ENCODE results near the gene RTN4IP1. TPM values are rescaled to one million over a fixed set of nuclear protein-coding genes. Genes with fewer than 3 reads are reported as not detected.

The RTN4IP1 gene
- total and polyA plus RNA-seq, 2 of the 13 experiments (the other 11 are each of a cell fraction or from before 2014, with no cell fraction given), result 5.5 to 17.2 TPM

DNA sequence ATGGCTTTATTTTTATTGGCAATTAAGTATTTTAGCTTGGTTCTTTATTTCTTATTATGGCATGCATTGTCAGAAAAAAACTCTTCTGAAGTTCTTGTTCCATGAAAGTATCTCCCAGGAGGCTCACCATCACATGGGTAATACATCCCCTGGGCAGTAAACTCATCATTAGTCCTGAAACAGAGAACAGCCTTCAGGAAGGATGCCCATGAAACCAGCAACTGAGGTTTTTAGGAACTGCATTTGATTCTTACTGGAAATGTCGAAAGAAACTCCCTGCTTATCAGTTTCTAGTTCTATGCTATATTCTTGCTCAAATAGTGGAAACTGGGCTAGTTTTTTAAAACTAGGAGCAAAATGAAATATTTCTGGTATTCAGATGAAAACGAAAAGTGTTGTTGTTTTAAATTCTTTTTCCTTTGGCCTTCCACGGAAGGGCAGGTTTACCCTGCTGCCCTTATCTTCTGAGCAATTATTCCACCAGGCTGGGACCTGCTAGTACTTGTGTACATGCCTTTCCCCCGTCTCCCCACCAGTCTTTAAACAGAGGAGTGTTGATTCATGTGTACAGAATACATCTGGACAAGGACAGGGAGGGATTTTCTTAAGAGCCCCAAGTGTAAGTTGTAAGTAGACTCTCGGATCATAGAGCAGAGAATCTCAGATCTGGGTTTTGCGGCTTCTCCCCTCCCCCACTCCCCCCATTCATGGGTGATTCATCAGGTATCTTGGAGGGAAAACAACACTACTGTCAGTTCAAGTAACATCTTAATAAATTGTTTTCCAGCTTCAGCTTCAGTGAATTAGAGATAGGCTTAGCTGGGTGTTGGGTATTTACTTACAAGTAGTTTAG, 81.5 kb downstream of the RTN4IP1 start (continued):
- TF ChIP-seq TBX2 (CRISPR knock-in tag; IDR thresholded peaks at IDR 0.05; ENCODE audit: borderline replicate concordance) (peak; percentile 36; the same call in 1 of the 2 replicates), HDAC2 (CRISPR knock-in tag; IDR thresholded peaks at IDR 0.05) (0 out of 2 replicates have a peak, but pooled peaks have one; percentile 58), ZNF17 (CRISPR knock-in tag; IDR thresholded peaks at IDR 0.05) (no peak), ZNF567 (CRISPR knock-in tag; IDR thresholded peaks at IDR 0.05; ENCODE audit: borderline replicate concordance) (no peak), NR2F6 (IDR thresholded peaks at IDR 0.05) (no peak; the same call in 1 of the 2 replicates), NR2F6 (CRISPR knock-in tag; IDR thresholded peaks at IDR 0.05) (peak; percentile 35; the same call in 1 of the 2 replicates), SOX13 (IDR thresholded peaks at IDR 0.05) (no peak), SOX13 (CRISPR knock-in tag; conservative IDR thresholded peaks at IDR 0.05 in 1 of 2, IDR thresholded peaks at IDR 0.05 in 1 of 2) (peak in 1 of 2 experiments; percentile 80; a peak in 2 of 4 replicates), ONECUT2 (CRISPR knock-in tag; IDR thresholded peaks at IDR 0.05) (no peak)
- TF ChIP-seq, protein P1, sequence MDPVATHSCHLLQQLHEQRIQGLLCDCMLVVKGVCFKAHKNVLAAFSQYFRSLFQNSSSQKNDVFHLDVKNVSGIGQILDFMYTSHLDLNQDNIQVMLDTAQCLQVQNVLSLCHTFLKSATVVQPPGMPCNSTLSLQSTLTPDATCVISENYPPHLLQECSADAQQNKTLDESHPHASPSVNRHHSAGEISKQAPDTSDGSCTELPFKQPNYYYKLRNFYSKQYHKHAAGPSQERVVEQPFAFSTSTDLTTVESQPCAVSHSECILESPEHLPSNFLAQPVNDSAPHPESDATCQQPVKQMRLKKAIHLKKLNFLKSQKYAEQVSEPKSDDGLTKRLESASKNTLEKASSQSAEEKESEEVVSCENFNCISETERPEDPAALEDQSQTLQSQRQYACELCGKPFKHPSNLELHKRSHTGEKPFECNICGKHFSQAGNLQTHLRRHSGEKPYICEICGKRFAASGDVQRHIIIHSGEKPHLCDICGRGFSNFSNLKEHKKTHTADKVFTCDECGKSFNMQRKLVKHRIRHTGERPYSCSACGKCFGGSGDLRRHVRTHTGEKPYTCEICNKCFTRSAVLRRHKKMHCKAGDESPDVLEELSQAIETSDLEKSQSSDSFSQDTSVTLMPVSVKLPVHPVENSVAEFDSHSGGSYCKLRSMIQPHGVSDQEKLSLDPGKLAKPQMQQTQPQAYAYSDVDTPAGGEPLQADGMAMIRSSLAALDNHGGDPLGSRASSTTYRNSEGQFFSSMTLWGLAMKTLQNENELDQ (CRISPR knock-in tag; IDR thresholded peaks at IDR 0.05; ENCODE audit: borderline replicate concordance), result no peak
- TF ChIP-seq, protein P2, sequence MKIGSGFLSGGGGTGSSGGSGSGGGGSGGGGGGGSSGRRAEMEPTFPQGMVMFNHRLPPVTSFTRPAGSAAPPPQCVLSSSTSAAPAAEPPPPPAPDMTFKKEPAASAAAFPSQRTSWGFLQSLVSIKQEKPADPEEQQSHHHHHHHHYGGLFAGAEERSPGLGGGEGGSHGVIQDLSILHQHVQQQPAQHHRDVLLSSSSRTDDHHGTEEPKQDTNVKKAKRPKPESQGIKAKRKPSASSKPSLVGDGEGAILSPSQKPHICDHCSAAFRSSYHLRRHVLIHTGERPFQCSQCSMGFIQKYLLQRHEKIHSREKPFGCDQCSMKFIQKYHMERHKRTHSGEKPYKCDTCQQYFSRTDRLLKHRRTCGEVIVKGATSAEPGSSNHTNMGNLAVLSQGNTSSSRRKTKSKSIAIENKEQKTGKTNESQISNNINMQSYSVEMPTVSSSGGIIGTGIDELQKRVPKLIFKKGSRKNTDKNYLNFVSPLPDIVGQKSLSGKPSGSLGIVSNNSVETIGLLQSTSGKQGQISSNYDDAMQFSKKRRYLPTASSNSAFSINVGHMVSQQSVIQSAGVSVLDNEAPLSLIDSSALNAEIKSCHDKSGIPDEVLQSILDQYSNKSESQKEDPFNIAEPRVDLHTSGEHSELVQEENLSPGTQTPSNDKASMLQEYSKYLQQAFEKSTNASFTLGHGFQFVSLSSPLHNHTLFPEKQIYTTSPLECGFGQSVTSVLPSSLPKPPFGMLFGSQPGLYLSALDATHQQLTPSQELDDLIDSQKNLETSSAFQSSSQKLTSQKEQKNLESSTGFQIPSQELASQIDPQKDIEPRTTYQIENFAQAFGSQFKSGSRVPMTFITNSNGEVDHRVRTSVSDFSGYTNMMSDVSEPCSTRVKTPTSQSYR (CRISPR knock-in tag; IDR thresholded peaks at IDR 0.05; ENCODE audit: borderline replicate concordance), result peak; percentile 65; the same call in 1 of the 2 replicates
- TF ChIP-seq, protein P3, sequence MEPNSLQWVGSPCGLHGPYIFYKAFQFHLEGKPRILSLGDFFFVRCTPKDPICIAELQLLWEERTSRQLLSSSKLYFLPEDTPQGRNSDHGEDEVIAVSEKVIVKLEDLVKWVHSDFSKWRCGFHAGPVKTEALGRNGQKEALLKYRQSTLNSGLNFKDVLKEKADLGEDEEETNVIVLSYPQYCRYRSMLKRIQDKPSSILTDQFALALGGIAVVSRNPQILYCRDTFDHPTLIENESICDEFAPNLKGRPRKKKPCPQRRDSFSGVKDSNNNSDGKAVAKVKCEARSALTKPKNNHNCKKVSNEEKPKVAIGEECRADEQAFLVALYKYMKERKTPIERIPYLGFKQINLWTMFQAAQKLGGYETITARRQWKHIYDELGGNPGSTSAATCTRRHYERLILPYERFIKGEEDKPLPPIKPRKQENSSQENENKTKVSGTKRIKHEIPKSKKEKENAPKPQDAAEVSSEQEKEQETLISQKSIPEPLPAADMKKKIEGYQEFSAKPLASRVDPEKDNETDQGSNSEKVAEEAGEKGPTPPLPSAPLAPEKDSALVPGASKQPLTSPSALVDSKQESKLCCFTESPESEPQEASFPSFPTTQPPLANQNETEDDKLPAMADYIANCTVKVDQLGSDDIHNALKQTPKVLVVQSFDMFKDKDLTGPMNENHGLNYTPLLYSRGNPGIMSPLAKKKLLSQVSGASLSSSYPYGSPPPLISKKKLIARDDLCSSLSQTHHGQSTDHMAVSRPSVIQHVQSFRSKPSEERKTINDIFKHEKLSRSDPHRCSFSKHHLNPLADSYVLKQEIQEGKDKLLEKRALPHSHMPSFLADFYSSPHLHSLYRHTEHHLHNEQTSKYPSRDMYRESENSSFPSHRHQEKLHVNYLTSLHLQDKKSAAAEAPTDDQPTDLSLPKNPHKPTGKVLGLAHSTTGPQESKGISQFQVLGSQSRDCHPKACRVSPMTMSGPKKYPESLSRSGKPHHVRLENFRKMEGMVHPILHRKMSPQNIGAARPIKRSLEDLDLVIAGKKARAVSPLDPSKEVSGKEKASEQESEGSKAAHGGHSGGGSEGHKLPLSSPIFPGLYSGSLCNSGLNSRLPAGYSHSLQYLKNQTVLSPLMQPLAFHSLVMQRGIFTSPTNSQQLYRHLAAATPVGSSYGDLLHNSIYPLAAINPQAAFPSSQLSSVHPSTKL (CRISPR knock-in tag; IDR thresholded peaks at IDR 0.05), result peak; percentile 77; the same call in 1 of the 2 replicates
- TF ChIP-seq, protein P4, sequence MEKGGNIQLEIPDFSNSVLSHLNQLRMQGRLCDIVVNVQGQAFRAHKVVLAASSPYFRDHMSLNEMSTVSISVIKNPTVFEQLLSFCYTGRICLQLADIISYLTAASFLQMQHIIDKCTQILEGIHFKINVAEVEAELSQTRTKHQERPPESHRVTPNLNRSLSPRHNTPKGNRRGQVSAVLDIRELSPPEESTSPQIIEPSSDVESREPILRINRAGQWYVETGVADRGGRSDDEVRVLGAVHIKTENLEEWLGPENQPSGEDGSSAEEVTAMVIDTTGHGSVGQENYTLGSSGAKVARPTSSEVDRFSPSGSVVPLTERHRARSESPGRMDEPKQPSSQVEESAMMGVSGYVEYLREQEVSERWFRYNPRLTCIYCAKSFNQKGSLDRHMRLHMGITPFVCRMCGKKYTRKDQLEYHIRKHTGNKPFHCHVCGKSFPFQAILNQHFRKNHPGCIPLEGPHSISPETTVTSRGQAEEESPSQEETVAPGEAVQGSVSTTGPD (CRISPR knock-in tag; IDR thresholded peaks at IDR 0.05), result no peak

Data from HepG2 (cell line).